ENCODE results near the gene CCDC51. TPM values are rescaled to one million over a fixed set of nuclear protein-coding genes. Genes with fewer than 3 reads are reported as not detected.
A peak's percentile ranks its signal among the peaks of the same experiment; 100 is the strongest.

Gene CCDC51
- total and polyA plus RNA-seq, 2 of the 13 experiments (the other 11 are each of a cell fraction or from before 2014, with no cell fraction given) = 18.1 to 29.4 TPM

- no peak for TF ChIP-seq HMGXB3 (CRISPR knock-in tag; IDR thresholded peaks at IDR 0.05; ENCODE audit: borderline replicate concordance)
- TF ChIP-seq FOSL2 (CRISPR knock-in tag; IDR thresholded peaks at IDR 0.05) = peak; percentile 54
- TF ChIP-seq RCOR2 (CRISPR knock-in tag; IDR thresholded peaks at IDR 0.05) = no peak
- TF ChIP-seq MATR3 (CRISPR knock-in tag; IDR thresholded peaks at IDR 0.05) = no peak
- no peak for TF ChIP-seq NFYB (CRISPR knock-in tag; IDR thresholded peaks at IDR 0.05)
- TF ChIP-seq SP4 (CRISPR knock-in tag; IDR thresholded peaks at IDR 0.05) = no peak
- TF ChIP-seq SP2 (CRISPR knock-in tag; IDR thresholded peaks at IDR 0.05) = no peak
- TF ChIP-seq CREB1 (IDR thresholded peaks at IDR 0.05) = no peak
- no peak for TF ChIP-seq CREB1 (CRISPR knock-in tag; IDR thresholded peaks at IDR 0.05)
- TF ChIP-seq ZNF260 (CRISPR knock-in tag; IDR thresholded peaks at IDR 0.05; ENCODE audit: borderline replicate concordance, low read depth) = no peak
- TF ChIP-seq MZF1 (CRISPR knock-in tag; IDR thresholded peaks at IDR 0.05; ENCODE audit: borderline replicate concordance) = no peak
- peak; percentile 71 for TF ChIP-seq SAP130 (CRISPR knock-in tag; IDR thresholded peaks at IDR 0.05; ENCODE audit: low read depth)
- no peak for TF ChIP-seq ZFP1 (CRISPR knock-in tag; IDR thresholded peaks at IDR 0.05)
- TF ChIP-seq TCF12 (IDR thresholded peaks at IDR 0.05) = no peak
- no peak for TF ChIP-seq TCF12 (CRISPR knock-in tag; IDR thresholded peaks at IDR 0.05)
- no peak for TF ChIP-seq DMTF1 (CRISPR knock-in tag; IDR thresholded peaks at IDR 0.05)
- no peak for TF ChIP-seq MTF2 (CRISPR knock-in tag; IDR thresholded peaks at IDR 0.05; ENCODE audit: borderline replicate concordance)
- TF ChIP-seq SRSF1 (optimal IDR thresholded peaks at IDR 0.05; ENCODE audit: low read depth, low read length) = no peak
- TF ChIP-seq ATM (IDR thresholded peaks at IDR 0.05; ENCODE audit: borderline replicate concordance) = no peak
- no peak for TF ChIP-seq DR1 (CRISPR knock-in tag; IDR thresholded peaks at IDR 0.05)
- no peak for TF ChIP-seq ZNF44 (CRISPR knock-in tag; IDR thresholded peaks at IDR 0.05)
- TF ChIP-seq EZH2 (conservative IDR thresholded peaks at IDR 0.05; ENCODE audit: low read depth, low read length) = no peak
- TF ChIP-seq ARID5B (CRISPR knock-in tag; IDR thresholded peaks at IDR 0.05) = peak; percentile 49
Observed at GRCh38 chr3:48426944-48427629, 12.8 kb downstream of the CCDC51 start (continued).

Measured in HepG2 (cell line).